ENCODE data around the gene IL1RAPL1.

GRCh38 chrX:29071525-29072320, 484.5 kb downstream of the IL1RAPL1 start:
- TF ChIP-seq CTCF (IDR thresholded peaks at IDR 0.05) (no peak), POLR2A (IDR thresholded peaks at IDR 0.05; ENCODE audit: low read depth) (no peak), POLR2AphosphoS5 (IDR thresholded peaks at IDR 0.05) (no peak), EP300 (IDR thresholded peaks at IDR 0.05) (no peak)

All from esophagus muscularis mucosa (tissue), 4 donors.